Measurements from ENCODE around the gene POLR2L. TPM values are rescaled to one million over a fixed set of nuclear protein-coding genes. Genes with fewer than 3 reads are reported as not detected.

POLR2L gene
- total RNA-seq, 1 donor from 2014 or later, result 76.7 TPM

DNA sequence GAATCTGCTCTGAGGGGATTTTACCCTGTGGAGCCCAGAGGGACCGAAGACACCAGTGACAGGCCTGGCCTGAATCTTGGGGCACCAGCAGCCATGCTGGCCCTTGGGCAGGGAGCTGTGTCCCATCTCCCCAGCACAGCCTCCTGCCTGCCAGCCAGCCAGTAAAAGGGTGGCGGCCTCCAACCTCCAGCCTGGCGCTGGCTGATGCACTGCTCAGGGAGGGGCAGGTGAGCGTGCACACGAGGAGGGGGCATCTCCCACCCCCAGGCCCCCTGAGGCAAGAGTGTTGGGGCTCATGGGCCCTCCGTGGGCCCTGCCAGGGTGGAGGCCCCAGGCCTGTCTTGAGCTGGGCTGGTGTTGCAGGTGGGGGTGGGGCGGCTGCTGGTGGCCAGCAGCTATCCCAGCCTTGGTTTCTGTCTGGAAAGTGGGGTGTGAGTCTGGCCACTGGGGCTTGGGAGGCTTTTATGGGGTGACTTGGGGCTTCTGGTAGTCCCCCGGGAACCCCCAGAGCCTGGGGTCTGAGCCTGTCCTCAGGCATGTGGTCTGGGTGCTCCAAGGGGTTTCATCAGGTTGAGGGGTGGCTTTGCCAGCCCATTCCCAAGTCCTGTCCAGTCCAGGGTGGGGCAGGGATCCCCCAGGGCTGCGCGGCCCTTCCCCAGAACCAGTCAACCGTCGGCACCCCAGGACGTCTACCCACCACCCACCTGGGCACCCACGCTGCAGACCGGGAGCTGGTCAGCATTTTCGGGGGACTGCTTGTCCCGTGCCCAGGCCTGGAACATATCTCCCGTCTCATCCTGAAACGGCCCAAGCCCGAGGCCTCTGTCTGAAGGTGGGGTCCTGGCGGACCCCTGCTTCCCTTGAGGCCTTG, 18.1 kb upstream of the POLR2L start:
- Mint-ChIP-seq H3K4me3 (ENCODE audit: unreplicated experiment) (no peak overlapping the region), H3K27ac (ENCODE audit: unreplicated experiment) (no peak overlapping the region)
- TF ChIP-seq, protein P1, sequence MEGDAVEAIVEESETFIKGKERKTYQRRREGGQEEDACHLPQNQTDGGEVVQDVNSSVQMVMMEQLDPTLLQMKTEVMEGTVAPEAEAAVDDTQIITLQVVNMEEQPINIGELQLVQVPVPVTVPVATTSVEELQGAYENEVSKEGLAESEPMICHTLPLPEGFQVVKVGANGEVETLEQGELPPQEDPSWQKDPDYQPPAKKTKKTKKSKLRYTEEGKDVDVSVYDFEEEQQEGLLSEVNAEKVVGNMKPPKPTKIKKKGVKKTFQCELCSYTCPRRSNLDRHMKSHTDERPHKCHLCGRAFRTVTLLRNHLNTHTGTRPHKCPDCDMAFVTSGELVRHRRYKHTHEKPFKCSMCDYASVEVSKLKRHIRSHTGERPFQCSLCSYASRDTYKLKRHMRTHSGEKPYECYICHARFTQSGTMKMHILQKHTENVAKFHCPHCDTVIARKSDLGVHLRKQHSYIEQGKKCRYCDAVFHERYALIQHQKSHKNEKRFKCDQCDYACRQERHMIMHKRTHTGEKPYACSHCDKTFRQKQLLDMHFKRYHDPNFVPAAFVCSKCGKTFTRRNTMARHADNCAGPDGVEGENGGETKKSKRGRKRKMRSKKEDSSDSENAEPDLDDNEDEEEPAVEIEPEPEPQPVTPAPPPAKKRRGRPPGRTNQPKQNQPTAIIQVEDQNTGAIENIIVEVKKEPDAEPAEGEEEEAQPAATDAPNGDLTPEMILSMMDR (IDR thresholded peaks at IDR 0.05; ENCODE audit: unreplicated experiment), result no peak

DNA sequence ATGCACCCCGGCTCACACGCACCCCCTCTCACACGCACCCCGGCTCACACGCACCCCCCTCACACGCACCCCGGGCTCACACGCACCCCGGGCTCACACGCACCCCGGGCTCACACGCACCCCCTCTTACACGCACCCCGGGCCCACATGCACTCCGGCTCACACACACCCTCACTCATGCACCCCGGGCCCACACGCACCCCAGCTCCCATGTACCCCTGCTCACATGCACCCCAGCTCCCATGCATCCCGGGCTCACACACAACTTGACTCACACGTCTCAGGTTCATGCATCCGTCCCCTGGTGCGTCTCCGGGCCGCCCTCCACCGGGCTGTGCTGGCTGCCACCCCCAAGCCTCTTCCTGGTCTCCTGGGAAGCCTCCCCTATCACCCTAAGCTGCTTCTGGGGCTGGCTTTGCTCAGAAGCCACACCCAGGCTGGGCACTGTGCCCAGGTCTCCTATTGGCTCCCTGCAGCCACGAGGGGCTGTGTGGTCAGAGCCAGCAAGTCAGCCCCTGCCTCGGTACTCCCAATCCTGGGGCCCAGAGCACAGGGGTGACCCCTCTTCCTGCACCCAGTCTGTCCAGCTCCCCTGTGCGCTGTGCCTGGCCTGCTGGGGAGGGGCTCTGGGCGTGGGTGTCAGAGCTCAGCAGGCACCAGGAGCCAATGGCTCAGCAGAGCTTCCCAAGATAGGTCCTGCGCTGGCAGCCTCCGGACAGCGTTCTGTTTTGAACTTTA, 17.2 kb upstream of the POLR2L start:
- DNase-seq (ENCODE audit: low spot score), result no peak
- Mint-ChIP-seq H3K9me3 (ENCODE audit: unreplicated experiment) (no peaks in the 10 kb centered on the region), H3K27ac (ENCODE audit: unreplicated experiment) (no peak overlapping the region), H3K36me3 (ENCODE audit: low read depth, unreplicated experiment) (peaks cover 4% of the 10 kb centered on the region), H3K4me1 (ENCODE audit: unreplicated experiment) (peaks cover 4% of the 10 kb centered on the region), H3K4me3 (ENCODE audit: unreplicated experiment) (no peak overlapping the region), H3K27me3 (ENCODE audit: unreplicated experiment) (peaks cover 25% of the 10 kb centered on the region)
- TF ChIP-seq, protein P1 (IDR thresholded peaks at IDR 0.05; ENCODE audit: unreplicated experiment), result no peak

More for the DNA sequence above, 18.1 kb upstream of the POLR2L start:
- no peak for DNase-seq (ENCODE audit: low spot score)
- Mint-ChIP-seq H3K4me1 (ENCODE audit: unreplicated experiment) (peaks cover 4% of the 10 kb centered on the region), H3K27me3 (ENCODE audit: unreplicated experiment) (peaks cover 29% of the 10 kb centered on the region), H3K36me3 (ENCODE audit: low read depth, unreplicated experiment) (peaks cover 4% of the 10 kb centered on the region), H3K9me3 (ENCODE audit: unreplicated experiment) (no peaks in the 10 kb centered on the region)

DNA sequence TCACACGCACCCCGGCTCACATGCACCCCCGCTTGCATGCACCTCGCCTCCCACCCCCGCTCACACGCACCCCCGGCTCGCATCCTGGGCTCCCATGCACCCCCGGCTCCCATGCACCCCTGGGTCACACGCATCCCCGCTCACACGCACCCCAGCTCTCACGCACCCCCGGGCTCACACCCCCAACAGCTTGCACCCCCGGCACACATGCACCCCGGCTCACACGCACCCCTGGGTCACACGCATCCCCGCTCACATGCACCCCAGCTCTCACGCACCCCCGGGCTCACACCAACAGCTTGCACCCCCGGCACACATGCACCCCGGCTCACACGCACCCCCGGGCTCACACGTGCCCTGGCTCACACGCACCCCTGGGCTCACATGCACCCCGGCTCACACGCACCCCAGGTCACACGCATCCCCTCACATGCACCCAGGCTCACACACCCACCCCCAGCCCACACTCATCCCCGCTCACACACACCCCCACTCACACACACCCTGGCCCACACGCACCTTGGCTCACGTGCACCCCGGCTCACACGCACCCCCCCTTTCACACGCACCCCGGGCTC, 16.5 kb upstream of the POLR2L start:
- no peak for DNase-seq (ENCODE audit: low spot score)
- Mint-ChIP-seq H3K4me3 (ENCODE audit: unreplicated experiment) (no peak overlapping the region), H3K9me3 (ENCODE audit: unreplicated experiment) (no peaks in the 10 kb centered on the region), H3K4me1 (ENCODE audit: unreplicated experiment) (peaks cover 4% of the 10 kb centered on the region), H3K36me3 (ENCODE audit: low read depth, unreplicated experiment) (peaks cover 4% of the 10 kb centered on the region), H3K27ac (ENCODE audit: unreplicated experiment) (no peak overlapping the region), H3K27me3 (ENCODE audit: unreplicated experiment) (peaks cover 23% of the 10 kb centered on the region)
- TF ChIP-seq, protein P1 (IDR thresholded peaks at IDR 0.05; ENCODE audit: unreplicated experiment), result no peak

DNA sequence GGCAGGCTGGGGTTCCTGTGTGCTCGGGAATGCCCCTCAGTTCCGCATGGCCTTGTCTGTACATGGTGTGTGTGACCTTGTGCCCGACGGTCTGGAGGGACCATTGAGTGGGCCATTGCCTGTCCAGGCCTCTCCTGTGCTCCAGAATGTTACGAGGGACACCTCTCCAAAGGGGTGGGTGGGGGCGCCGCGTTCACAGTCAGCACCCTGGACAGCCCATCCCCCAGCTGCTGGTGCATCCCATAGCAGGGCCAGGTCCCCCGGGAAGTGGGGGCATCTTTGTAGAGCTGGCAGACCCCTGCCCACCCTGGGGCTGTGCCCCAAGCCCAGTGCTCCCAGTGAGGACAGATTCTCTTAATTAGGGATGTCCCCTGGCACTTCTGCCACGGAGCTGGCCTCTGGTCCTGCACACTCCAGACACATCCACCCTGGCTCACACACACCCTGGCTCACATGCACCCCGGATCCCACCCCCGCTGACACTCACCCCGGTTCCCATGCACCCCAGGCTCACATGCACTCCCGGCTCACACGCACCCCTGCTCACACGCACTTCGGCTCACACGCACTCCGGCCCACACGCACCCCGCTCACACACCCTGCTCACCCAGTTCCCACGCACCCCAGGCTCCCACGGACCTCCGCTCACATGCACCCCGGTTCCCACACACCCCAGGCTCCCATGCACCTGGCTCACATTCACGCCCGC, 15.9 kb upstream of the POLR2L start:
- peaks cover 4% of the 10 kb centered on the region for H3K4me1 Mint-ChIP-seq (ENCODE audit: unreplicated experiment)
- peaks cover 22% of the 10 kb centered on the region for H3K27me3 Mint-ChIP-seq (ENCODE audit: unreplicated experiment)
- TF ChIP-seq, protein P1 (IDR thresholded peaks at IDR 0.05; ENCODE audit: unreplicated experiment), result no peak
- no peak overlapping the region for H3K4me3 Mint-ChIP-seq (ENCODE audit: unreplicated experiment)
- DNase-seq (ENCODE audit: low spot score), result no peak
- H3K36me3 Mint-ChIP-seq (ENCODE audit: low read depth, unreplicated experiment), result peaks cover 4% of the 10 kb centered on the region
- no peak overlapping the region for H3K27ac Mint-ChIP-seq (ENCODE audit: unreplicated experiment)
- no peaks in the 10 kb centered on the region for H3K9me3 Mint-ChIP-seq (ENCODE audit: unreplicated experiment)

Data from endothelial cell (in vitro differentiated cells).